H1 (cell line): ENCODE measurements around the gene KDSR. TPM values are rescaled to one million over a fixed set of nuclear protein-coding genes. Genes with fewer than 3 reads are reported as not detected.

Experiments used
- BCL11A ChIP-seq, 2 experiments: IDR thresholded peaks; one replicate each; pipeline ENCODE4 v1.6.1; 2011; ENCODE audit warnings: low read depth in 2 of 2, low read length in 2 of 2, mild to moderate bottlenecking in 2 of 2
- CEBPB ChIP-seq: IDR thresholded peaks from 2 replicates; pipeline ENCODE4 v1.6.1; 2012; ENCODE audit warnings: low read depth, low read length
- CTCF ChIP-seq, 3 experiments: IDR thresholded peaks; 1 replicate in 2 of 3; 2 replicates in 1 of 3; pipeline versions ENCODE4 v1.5.1 to v1.6.1; 2011; ENCODE audit warnings: low read length in 3 of 3, mild to moderate bottlenecking in 3 of 3, inconsistent platforms in 2 of 3, low read depth in 1 of 3, moderate library complexity in 1 of 3; ENCODE audit not compliant: insufficient read depth in 1 of 3; ENCODE audit errors: control extremely low read depth in 1 of 3
- FOSL1 ChIP-seq: IDR thresholded peaks from 2 replicates; pipeline ENCODE4 v1.6.1; 2011; ENCODE audit warnings: mild to moderate bottlenecking, low read depth, low read length, moderate library complexity; ENCODE audit not compliant: insufficient read depth
- GTF2F1 ChIP-seq: IDR thresholded peaks from 2 replicates; pipeline ENCODE4 v1.6.1; 2012; ENCODE audit warnings: low read depth, low read length, improper control_type of control experiment, borderline replicate concordance
- JUND ChIP-seq: IDR thresholded peaks from 2 replicates; pipeline ENCODE4 v1.6.1; 2011; ENCODE audit warnings: mild to moderate bottlenecking, improper control_type of control experiment, low read length
- SAP30 ChIP-seq: fragments of 300-600 bp; sonication (generic); IDR thresholded peaks from 2 replicates; pipeline ENCODE4 v1.7.1; 2012; ENCODE audit warnings: low read length, moderate library complexity, mild to moderate bottlenecking, inconsistent platforms; ENCODE audit not compliant: insufficient read depth, insufficient replicate concordance
- polyA plus RNA-seq, 7 experiments: library from polyadenylated mRNA; depleted of rRNA in 3 of 7; stranded (reverse) in 5 of 7; unstranded in 2 of 7; fragments of >200 nt in 5 of 7; fragments of 200-250 nt in 2 of 7; gene quantifications; 1 replicate in 5 of 7; 2 replicates in 1 of 7; 4 replicates in 1 of 7; pipeline versions ENCODE4 v1.2.1 to v1.2.3, GENCODE V29; 2011 to 2013; ENCODE audit warnings: missing spikeins in 2 of 7, mixed read lengths in 2 of 7
- total RNA-seq: library from RNA; stranded (reverse); fragmentation: NEBNext Ultra II Directional; extraction: Animal tissue kit (Norgen Biotek cat#: 25700); gene quantifications from 2 replicates; pipeline ENCODE4 v1.2.1, GENCODE V29; 2021
- TF ChIP-seq, protein P1 (sequence below): fragments of 300-600 bp; sonication (generic); IDR thresholded peaks from 2 replicates; pipeline ENCODE4 v1.7.1; 2012; ENCODE audit warnings: low read length, moderate library complexity, mild to moderate bottlenecking, inconsistent platforms; ENCODE audit not compliant: insufficient replicate concordance

The KDSR gene
- total and polyA plus RNA-seq, 2 of the 8 experiments (the other 6 are each of a cell fraction or from before 2014, with no cell fraction given): 12.4 to 50.5 TPM

GRCh38 chr18:63395503-63395902 lies 28.5 kb upstream of the KDSR start (continued):
- TF ChIP-seq, protein P1, sequence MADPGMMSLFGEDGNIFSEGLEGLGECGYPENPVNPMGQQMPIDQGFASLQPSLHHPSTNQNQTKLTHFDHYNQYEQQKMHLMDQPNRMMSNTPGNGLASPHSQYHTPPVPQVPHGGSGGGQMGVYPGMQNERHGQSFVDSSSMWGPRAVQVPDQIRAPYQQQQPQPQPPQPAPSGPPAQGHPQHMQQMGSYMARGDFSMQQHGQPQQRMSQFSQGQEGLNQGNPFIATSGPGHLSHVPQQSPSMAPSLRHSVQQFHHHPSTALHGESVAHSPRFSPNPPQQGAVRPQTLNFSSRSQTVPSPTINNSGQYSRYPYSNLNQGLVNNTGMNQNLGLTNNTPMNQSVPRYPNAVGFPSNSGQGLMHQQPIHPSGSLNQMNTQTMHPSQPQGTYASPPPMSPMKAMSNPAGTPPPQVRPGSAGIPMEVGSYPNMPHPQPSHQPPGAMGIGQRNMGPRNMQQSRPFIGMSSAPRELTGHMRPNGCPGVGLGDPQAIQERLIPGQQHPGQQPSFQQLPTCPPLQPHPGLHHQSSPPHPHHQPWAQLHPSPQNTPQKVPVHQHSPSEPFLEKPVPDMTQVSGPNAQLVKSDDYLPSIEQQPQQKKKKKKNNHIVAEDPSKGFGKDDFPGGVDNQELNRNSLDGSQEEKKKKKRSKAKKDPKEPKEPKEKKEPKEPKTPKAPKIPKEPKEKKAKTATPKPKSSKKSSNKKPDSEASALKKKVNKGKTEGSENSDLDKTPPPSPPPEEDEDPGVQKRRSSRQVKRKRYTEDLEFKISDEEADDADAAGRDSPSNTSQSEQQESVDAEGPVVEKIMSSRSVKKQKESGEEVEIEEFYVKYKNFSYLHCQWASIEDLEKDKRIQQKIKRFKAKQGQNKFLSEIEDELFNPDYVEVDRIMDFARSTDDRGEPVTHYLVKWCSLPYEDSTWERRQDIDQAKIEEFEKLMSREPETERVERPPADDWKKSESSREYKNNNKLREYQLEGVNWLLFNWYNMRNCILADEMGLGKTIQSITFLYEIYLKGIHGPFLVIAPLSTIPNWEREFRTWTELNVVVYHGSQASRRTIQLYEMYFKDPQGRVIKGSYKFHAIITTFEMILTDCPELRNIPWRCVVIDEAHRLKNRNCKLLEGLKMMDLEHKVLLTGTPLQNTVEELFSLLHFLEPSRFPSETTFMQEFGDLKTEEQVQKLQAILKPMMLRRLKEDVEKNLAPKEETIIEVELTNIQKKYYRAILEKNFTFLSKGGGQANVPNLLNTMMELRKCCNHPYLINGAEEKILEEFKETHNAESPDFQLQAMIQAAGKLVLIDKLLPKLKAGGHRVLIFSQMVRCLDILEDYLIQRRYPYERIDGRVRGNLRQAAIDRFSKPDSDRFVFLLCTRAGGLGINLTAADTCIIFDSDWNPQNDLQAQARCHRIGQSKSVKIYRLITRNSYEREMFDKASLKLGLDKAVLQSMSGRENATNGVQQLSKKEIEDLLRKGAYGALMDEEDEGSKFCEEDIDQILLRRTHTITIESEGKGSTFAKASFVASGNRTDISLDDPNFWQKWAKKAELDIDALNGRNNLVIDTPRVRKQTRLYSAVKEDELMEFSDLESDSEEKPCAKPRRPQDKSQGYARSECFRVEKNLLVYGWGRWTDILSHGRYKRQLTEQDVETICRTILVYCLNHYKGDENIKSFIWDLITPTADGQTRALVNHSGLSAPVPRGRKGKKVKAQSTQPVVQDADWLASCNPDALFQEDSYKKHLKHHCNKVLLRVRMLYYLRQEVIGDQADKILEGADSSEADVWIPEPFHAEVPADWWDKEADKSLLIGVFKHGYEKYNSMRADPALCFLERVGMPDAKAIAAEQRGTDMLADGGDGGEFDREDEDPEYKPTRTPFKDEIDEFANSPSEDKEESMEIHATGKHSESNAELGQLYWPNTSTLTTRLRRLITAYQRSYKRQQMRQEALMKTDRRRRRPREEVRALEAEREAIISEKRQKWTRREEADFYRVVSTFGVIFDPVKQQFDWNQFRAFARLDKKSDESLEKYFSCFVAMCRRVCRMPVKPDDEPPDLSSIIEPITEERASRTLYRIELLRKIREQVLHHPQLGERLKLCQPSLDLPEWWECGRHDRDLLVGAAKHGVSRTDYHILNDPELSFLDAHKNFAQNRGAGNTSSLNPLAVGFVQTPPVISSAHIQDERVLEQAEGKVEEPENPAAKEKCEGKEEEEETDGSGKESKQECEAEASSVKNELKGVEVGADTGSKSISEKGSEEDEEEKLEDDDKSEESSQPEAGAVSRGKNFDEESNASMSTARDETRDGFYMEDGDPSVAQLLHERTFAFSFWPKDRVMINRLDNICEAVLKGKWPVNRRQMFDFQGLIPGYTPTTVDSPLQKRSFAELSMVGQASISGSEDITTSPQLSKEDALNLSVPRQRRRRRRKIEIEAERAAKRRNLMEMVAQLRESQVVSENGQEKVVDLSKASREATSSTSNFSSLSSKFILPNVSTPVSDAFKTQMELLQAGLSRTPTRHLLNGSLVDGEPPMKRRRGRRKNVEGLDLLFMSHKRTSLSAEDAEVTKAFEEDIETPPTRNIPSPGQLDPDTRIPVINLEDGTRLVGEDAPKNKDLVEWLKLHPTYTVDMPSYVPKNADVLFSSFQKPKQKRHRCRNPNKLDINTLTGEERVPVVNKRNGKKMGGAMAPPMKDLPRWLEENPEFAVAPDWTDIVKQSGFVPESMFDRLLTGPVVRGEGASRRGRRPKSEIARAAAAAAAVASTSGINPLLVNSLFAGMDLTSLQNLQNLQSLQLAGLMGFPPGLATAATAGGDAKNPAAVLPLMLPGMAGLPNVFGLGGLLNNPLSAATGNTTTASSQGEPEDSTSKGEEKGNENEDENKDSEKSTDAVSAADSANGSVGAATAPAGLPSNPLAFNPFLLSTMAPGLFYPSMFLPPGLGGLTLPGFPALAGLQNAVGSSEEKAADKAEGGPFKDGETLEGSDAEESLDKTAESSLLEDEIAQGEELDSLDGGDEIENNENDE: no peak
- TF ChIP-seq CEBPB: no peak
- TF ChIP-seq SAP30: no peak
- no peak for TF ChIP-seq BCL11A (IDR thresholded peaks at IDR 0.05; ENCODE audit: low read depth in 2 of 2, low read length in 2 of 2)
- no peak for TF ChIP-seq CTCF (IDR thresholded peaks at IDR 0.05; ENCODE audit: control extremely low read depth in 1 of 3, insufficient read depth in 1 of 3, low read depth in 1 of 3, low read length in 3 of 3)
- no peak for TF ChIP-seq JUND
- TF ChIP-seq GTF2F1: no peak
- no peak for TF ChIP-seq FOSL1
